ENCODE data around the gene UROC1.

DNA sequence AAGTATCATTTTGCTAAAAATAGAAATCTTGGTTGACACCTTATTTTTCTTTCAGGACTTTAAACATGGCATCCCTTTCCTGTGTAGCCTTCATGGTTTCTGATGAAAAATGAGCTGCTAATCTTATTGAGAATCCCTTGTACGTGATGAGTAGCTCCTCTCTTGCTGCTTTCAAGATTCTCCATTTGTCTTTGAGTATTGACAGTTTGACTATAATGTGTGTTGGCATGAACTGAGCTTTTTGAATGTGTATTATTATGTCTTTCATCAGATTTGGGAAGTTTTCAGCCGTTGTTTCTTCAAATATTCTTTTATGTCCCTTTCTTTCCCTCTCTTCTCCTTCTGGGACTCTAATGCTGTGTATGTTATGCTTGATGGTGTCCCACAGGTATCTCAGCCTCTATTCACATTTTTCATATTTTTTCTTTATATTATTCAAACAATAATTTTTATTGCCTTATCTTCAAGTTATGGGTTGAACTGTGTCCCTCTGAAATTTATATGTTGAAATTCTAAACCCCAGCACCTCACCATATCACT is 45.2 kb upstream of the UROC1 start:
- TF ChIP-seq ATF6 (CRISPR knock-in tag; IDR thresholded peaks at IDR 0.05), result no peak
- TF ChIP-seq SIN3A (IDR thresholded peaks at IDR 0.05; ENCODE audit: borderline replicate concordance in 2 of 2, control insufficient read depth in 1 of 2, low read depth in 2 of 2, low read length in 2 of 2), result no peak
- TF ChIP-seq EZH2 (IDR thresholded peaks at IDR 0.05; ENCODE audit: borderline replicate concordance, low read depth, low read length), result no peak
- TF ChIP-seq CTCF (IDR thresholded peaks at IDR 0.05 in 2 of 3, conservative IDR thresholded peaks at IDR 0.05 in 1 of 3; ENCODE audit: insufficient read depth in 2 of 3, low read depth in 1 of 3, low read length in 3 of 3), result no peak
- no peak for TF ChIP-seq ZBTB40 (IDR thresholded peaks at IDR 0.05)
- no peak for TF ChIP-seq ZBTB40 (CRISPR knock-in tag; IDR thresholded peaks at IDR 0.05)
- no peak for TF ChIP-seq MAX (CRISPR knock-in tag; IDR thresholded peaks at IDR 0.05)
- TF ChIP-seq NFIX (CRISPR knock-in tag; IDR thresholded peaks at IDR 0.05; ENCODE audit: low read depth), result no peak
- no peak for TF ChIP-seq RBM22 (IDR thresholded peaks at IDR 0.05; ENCODE audit: low read depth, low read length, poor library complexity, severe bottlenecking)
